ENCODE results near the gene NDUFAF2. TPM values are rescaled to one million over a fixed set of nuclear protein-coding genes. Genes with fewer than 3 reads are reported as not detected.

The NDUFAF2 gene
- total RNA-seq, 1 donor from 2014 or later: 46.0 TPM

- Histone ChIP-seq H4K20me1 (ENCODE audit: insufficient read depth, low read length) (no peaks in the 10 kb centered on the region), H3K9ac (ENCODE audit: low read length) (no peak overlapping the region), H3K79me2 (ENCODE audit: insufficient read depth, low read length) (peaks cover 15% of the 10 kb centered on the region), H3K4me2 (ENCODE audit: low read length) (peak overlapping the region; percentile 5), H3K36me3 (ENCODE audit: insufficient read depth, low read length) (no peaks in the 10 kb centered on the region), H3K9me3 (ENCODE audit: insufficient read depth, low read depth, low read length) (no peaks in the 10 kb centered on the region), H3K4me3 (ENCODE audit: insufficient read depth, low read depth, low read length) (no peak overlapping the region), H3K27me3 (ENCODE audit: insufficient read depth, low read length) (no peaks in the 10 kb centered on the region), H2AFZ (ENCODE audit: low read depth, low read length) (no peak overlapping the region), H3K27ac (ENCODE audit: low read depth, low read length) (peak overlapping the region; percentile 17), H3K4me1 (ENCODE audit: insufficient read depth, low read length) (peaks cover 3% of the 10 kb centered on the region)
- Mint-ChIP-seq H3K4me1 (ENCODE audit: low read depth, unreplicated experiment) (peaks cover 11% of the 10 kb centered on the region), H3K27me3 (ENCODE audit: low read depth, unreplicated experiment) (no peaks in the 10 kb centered on the region), H3K4me3 (ENCODE audit: unreplicated experiment) (no peak overlapping the region), H3K27ac (ENCODE audit: unreplicated experiment) (peak overlapping the region; percentile 93), H3K9me3 (ENCODE audit: unreplicated experiment) (no peaks in the 10 kb centered on the region), H3K36me3 (ENCODE audit: low read depth, unreplicated experiment) (peaks cover 4% of the 10 kb centered on the region)
- no peak for TF ChIP-seq EZH2 (IDR thresholded peaks at IDR 0.05; ENCODE audit: insufficient read depth, low read length)
- TF ChIP-seq, protein P1, sequence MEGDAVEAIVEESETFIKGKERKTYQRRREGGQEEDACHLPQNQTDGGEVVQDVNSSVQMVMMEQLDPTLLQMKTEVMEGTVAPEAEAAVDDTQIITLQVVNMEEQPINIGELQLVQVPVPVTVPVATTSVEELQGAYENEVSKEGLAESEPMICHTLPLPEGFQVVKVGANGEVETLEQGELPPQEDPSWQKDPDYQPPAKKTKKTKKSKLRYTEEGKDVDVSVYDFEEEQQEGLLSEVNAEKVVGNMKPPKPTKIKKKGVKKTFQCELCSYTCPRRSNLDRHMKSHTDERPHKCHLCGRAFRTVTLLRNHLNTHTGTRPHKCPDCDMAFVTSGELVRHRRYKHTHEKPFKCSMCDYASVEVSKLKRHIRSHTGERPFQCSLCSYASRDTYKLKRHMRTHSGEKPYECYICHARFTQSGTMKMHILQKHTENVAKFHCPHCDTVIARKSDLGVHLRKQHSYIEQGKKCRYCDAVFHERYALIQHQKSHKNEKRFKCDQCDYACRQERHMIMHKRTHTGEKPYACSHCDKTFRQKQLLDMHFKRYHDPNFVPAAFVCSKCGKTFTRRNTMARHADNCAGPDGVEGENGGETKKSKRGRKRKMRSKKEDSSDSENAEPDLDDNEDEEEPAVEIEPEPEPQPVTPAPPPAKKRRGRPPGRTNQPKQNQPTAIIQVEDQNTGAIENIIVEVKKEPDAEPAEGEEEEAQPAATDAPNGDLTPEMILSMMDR (IDR thresholded peaks at IDR 0.05; ENCODE audit: insufficient read depth, low read depth, low read length): no peak
- DNase-seq (ENCODE audit: low read depth) (peak; percentile 71), FAIRE-seq (no peak)
Observed at GRCh38 chr5:61023131-61023530, 78.1 kb downstream of the NDUFAF2 start.

DNA sequence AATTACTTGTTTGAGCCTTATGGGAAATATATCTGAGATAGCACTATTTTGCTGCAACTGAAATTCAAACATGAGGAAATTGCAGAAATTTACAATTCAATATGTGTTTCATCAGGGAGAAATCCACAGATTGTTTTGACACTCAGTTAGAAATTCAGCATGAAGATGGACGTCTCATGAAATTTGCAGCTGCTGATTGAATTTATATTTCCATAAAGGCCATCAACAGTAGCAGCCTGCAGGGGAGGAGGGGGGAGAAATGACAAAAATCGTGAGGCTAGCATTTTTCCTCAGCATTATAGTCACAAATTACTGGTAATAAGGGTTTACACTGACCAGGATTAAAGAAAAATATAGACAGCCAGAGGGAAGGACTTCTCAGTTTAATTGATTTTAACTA, 81.0 kb downstream of the NDUFAF2 start:
- Histone ChIP-seq H3K27ac (ENCODE audit: low read depth, low read length) (no peak overlapping the region), H3K9ac (ENCODE audit: low read length) (no peak overlapping the region), H3K36me3 (ENCODE audit: insufficient read depth, low read length) (no peaks in the 10 kb centered on the region), H3K4me3 (ENCODE audit: insufficient read depth, low read depth, low read length) (no peak overlapping the region), H3K4me2 (ENCODE audit: low read length) (no peak overlapping the region), H4K20me1 (ENCODE audit: insufficient read depth, low read length) (no peaks in the 10 kb centered on the region), H3K79me2 (ENCODE audit: insufficient read depth, low read length) (peaks cover 14% of the 10 kb centered on the region), H3K27me3 (ENCODE audit: insufficient read depth, low read length) (no peaks in the 10 kb centered on the region), H3K4me1 (ENCODE audit: insufficient read depth, low read length) (peaks cover 3% of the 10 kb centered on the region), H2AFZ (ENCODE audit: low read depth, low read length) (no peak overlapping the region), H3K9me3 (ENCODE audit: insufficient read depth, low read depth, low read length) (no peaks in the 10 kb centered on the region)
- Mint-ChIP-seq H3K4me1 (ENCODE audit: low read depth, unreplicated experiment) (peaks cover 11% of the 10 kb centered on the region), H3K9me3 (ENCODE audit: unreplicated experiment) (no peaks in the 10 kb centered on the region), H3K27me3 (ENCODE audit: low read depth, unreplicated experiment) (no peaks in the 10 kb centered on the region), H3K27ac (ENCODE audit: unreplicated experiment) (no peak overlapping the region), H3K36me3 (ENCODE audit: low read depth, unreplicated experiment) (peaks cover 4% of the 10 kb centered on the region), H3K4me3 (ENCODE audit: unreplicated experiment) (no peak overlapping the region)
- DNase-seq (ENCODE audit: low read depth) (no peak), FAIRE-seq (no peak)
- TF ChIP-seq, protein P1 (IDR thresholded peaks at IDR 0.05; ENCODE audit: insufficient read depth, low read depth, low read length): no peak

- TF ChIP-seq EZH2 (IDR thresholded peaks at IDR 0.05; ENCODE audit: insufficient read depth, low read length): no peak
- TF ChIP-seq, protein P1 (IDR thresholded peaks at IDR 0.05; ENCODE audit: insufficient read depth, low read depth, low read length): no peak
- FAIRE-seq (no peak), DNase-seq (ENCODE audit: low read depth) (no peak)
- Histone ChIP-seq H3K27ac (ENCODE audit: low read depth, low read length) (no peak overlapping the region), H3K27me3 (ENCODE audit: insufficient read depth, low read length) (no peaks in the 10 kb centered on the region), H4K20me1 (ENCODE audit: insufficient read depth, low read length) (no peaks in the 10 kb centered on the region), H2AFZ (ENCODE audit: low read depth, low read length) (no peak overlapping the region), H3K4me2 (ENCODE audit: low read length) (no peak overlapping the region), H3K4me1 (ENCODE audit: insufficient read depth, low read length) (no peaks in the 10 kb centered on the region), H3K36me3 (ENCODE audit: insufficient read depth, low read length) (no peaks in the 10 kb centered on the region), H3K4me3 (ENCODE audit: insufficient read depth, low read depth, low read length) (no peak overlapping the region), H3K79me2 (ENCODE audit: insufficient read depth, low read length) (peaks cover 7% of the 10 kb centered on the region), H3K9ac (ENCODE audit: low read length) (no peak overlapping the region), H3K9me3 (ENCODE audit: insufficient read depth, low read depth, low read length) (no peaks in the 10 kb centered on the region)
- H3K4me1 Mint-ChIP-seq (ENCODE audit: low read depth, unreplicated experiment): peaks cover 4% of the 10 kb centered on the region
- peaks cover 9% of the 10 kb centered on the region for H3K9me3 Mint-ChIP-seq (ENCODE audit: unreplicated experiment)
- H3K36me3 Mint-ChIP-seq (ENCODE audit: low read depth, unreplicated experiment): peaks cover 4% of the 10 kb centered on the region
- H3K27ac Mint-ChIP-seq (ENCODE audit: unreplicated experiment): no peak overlapping the region
- no peaks in the 10 kb centered on the region for H3K27me3 Mint-ChIP-seq (ENCODE audit: low read depth, unreplicated experiment)
- no peak overlapping the region for H3K4me3 Mint-ChIP-seq (ENCODE audit: unreplicated experiment)
Observed at GRCh38 chr5:61028382-61028781, 83.4 kb downstream of the NDUFAF2 start.
